ENCODE results near the gene RGS3.

Gene RGS3

GRCh38 chr9:113467183-113467582 is 3.7 kb downstream of the RGS3 start:
- H3K9me3 ChIP-seq (replicated peaks; ENCODE audit: insufficient read depth, low read length) = no peaks in the 10 kb centered on the region
- no peaks in the 10 kb centered on the region for H3K27me3 ChIP-seq (replicated peaks; ENCODE audit: insufficient read depth, low read length)
- no peak overlapping the region for H3K9ac ChIP-seq (ENCODE audit: low read length)
- H2AFZ ChIP-seq (ENCODE audit: low read length) = no peak overlapping the region
- no peak overlapping the region for H3K27ac ChIP-seq (ENCODE audit: low read length)
- no peak for DNase-seq
- H3K9me2 ChIP-seq (replicated peaks; ENCODE audit: insufficient read depth, low read length) = no peaks in the 10 kb centered on the region
- H3K79me2 ChIP-seq (ENCODE audit: low read length) = no peaks in the 10 kb centered on the region
- no peak for TF ChIP-seq EZH2 (optimal IDR thresholded peaks at IDR 0.05; ENCODE audit: low read depth, low read length)
- no peak for TF ChIP-seq EZH2phosphoT487 (IDR thresholded peaks at IDR 0.05; ENCODE audit: low read length)
- no peak for TF ChIP-seq CTCF (IDR thresholded peaks at IDR 0.05; ENCODE audit: low read length)
- peaks cover 6% of the 10 kb centered on the region for H3F3A ChIP-seq (ENCODE audit: insufficient read depth, low read length)
- H3K4me2 ChIP-seq (ENCODE audit: low read depth, low read length) = no peak overlapping the region
- no peak overlapping the region for H3K4me3 ChIP-seq (ENCODE audit: low read length)
- no peaks in the 10 kb centered on the region for H4K20me1 ChIP-seq (ENCODE audit: insufficient read depth, low read length)
- no peaks in the 10 kb centered on the region for H3K36me3 ChIP-seq (replicated peaks; ENCODE audit: insufficient read depth, low read length)
- peaks cover 16% of the 10 kb centered on the region for H3K4me1 ChIP-seq (ENCODE audit: low read length)

GRCh38 chr9:113468716-113469448 is 5.4 kb downstream of the RGS3 start:
- Histone ChIP-seq H3K27ac (ENCODE audit: low read length) (no peak overlapping the region), H3K4me1 (ENCODE audit: low read length) (0 out of 2 replicates have a peak, but pooled peaks cover 3% of the 10 kb centered on the region), H3K4me3 (ENCODE audit: low read length) (no peak overlapping the region), H3K9me3 (replicated peaks; ENCODE audit: insufficient read depth, low read length) (no peaks in the 10 kb centered on the region), H3K27me3 (replicated peaks; ENCODE audit: insufficient read depth, low read length) (no peaks in the 10 kb centered on the region), H3F3A (ENCODE audit: insufficient read depth, low read length) (no peaks in the 10 kb centered on the region), H3K9ac (ENCODE audit: low read length) (no peak overlapping the region), H3K36me3 (replicated peaks; ENCODE audit: insufficient read depth, low read length) (no peaks in the 10 kb centered on the region), H4K20me1 (ENCODE audit: insufficient read depth, low read length) (no peaks in the 10 kb centered on the region), H3K4me2 (ENCODE audit: low read depth, low read length) (no peak overlapping the region), H2AFZ (ENCODE audit: low read length) (no peak overlapping the region), H3K79me2 (ENCODE audit: low read length) (no peaks in the 10 kb centered on the region), H3K9me2 (replicated peaks; ENCODE audit: insufficient read depth, low read length) (no peaks in the 10 kb centered on the region)
- peak; percentile 42 for DNase-seq
- no peak for TF ChIP-seq CTCF (IDR thresholded peaks at IDR 0.05; ENCODE audit: low read length)
- no peak for TF ChIP-seq EZH2phosphoT487 (IDR thresholded peaks at IDR 0.05; ENCODE audit: low read length)
- no peak for TF ChIP-seq EZH2 (optimal IDR thresholded peaks at IDR 0.05; ENCODE audit: low read depth, low read length)

GRCh38 chr9:113471143-113471542 is 7.6 kb downstream of the RGS3 start:
- no peak overlapping the region for H2AFZ ChIP-seq (ENCODE audit: low read length)
- 0 out of 2 replicates have a peak, but pooled peaks cover 3% of the 10 kb centered on the region for H3K4me1 ChIP-seq (ENCODE audit: low read length)
- no peaks in the 10 kb centered on the region for H3K36me3 ChIP-seq (replicated peaks; ENCODE audit: insufficient read depth, low read length)
- no peaks in the 10 kb centered on the region for H3K9me2 ChIP-seq (replicated peaks; ENCODE audit: insufficient read depth, low read length)
- no peaks in the 10 kb centered on the region for H3K79me2 ChIP-seq (ENCODE audit: low read length)
- H3K27ac ChIP-seq (ENCODE audit: low read length) = no peak overlapping the region
- no peaks in the 10 kb centered on the region for H4K20me1 ChIP-seq (ENCODE audit: insufficient read depth, low read length)
- TF ChIP-seq EZH2 (optimal IDR thresholded peaks at IDR 0.05; ENCODE audit: low read depth, low read length) = no peak
- no peak for TF ChIP-seq CTCF (IDR thresholded peaks at IDR 0.05; ENCODE audit: low read length)
- TF ChIP-seq EZH2phosphoT487 (IDR thresholded peaks at IDR 0.05; ENCODE audit: low read length) = no peak
- H3K9ac ChIP-seq (ENCODE audit: low read length) = no peak overlapping the region
- H3F3A ChIP-seq (ENCODE audit: insufficient read depth, low read length) = no peaks in the 10 kb centered on the region
- H3K27me3 ChIP-seq (replicated peaks; ENCODE audit: insufficient read depth, low read length) = no peaks in the 10 kb centered on the region
- no peak overlapping the region for H3K4me2 ChIP-seq (ENCODE audit: low read depth, low read length)
- DNase-seq = no peak
- H3K9me3 ChIP-seq (replicated peaks; ENCODE audit: insufficient read depth, low read length) = no peaks in the 10 kb centered on the region
- no peak overlapping the region for H3K4me3 ChIP-seq (ENCODE audit: low read length)

Data from MM.1S (cell line).